HUES48 (cell line): ENCODE measurements around the gene TMEM190.

Experiments used
- H3K27ac ChIP-seq: one replicate; pipeline ENCODE4 v1.7.0; 2013; ENCODE audit warnings: low read depth, low read length, inconsistent platforms
- H3K27me3 ChIP-seq: 2 replicates; pipeline ENCODE4 v1.6.1; 2013; ENCODE audit warnings: mild to moderate bottlenecking, low read length; ENCODE audit not compliant: control insufficient read depth, insufficient read depth
- H3K36me3 ChIP-seq: 2 replicates; pipeline ENCODE4 v1.6.1; 2013; ENCODE audit warnings: low read length; ENCODE audit not compliant: control insufficient read depth, insufficient read depth
- H3K4me1 ChIP-seq: 2 replicates; pipeline ENCODE4 v1.6.1; 2013; ENCODE audit warnings: mild to moderate bottlenecking, low read length; ENCODE audit not compliant: control insufficient read depth, insufficient read depth
- H3K4me3 ChIP-seq: 2 replicates; pipeline ENCODE4 v1.5.1; 2013; ENCODE audit warnings: mild to moderate bottlenecking, low read depth, low read length
- H3K9ac ChIP-seq: 2 replicates; pipeline ENCODE4 v1.6.1; 2013; ENCODE audit warnings: mild to moderate bottlenecking, low read depth, low read length, moderate library complexity
- H3K9me3 ChIP-seq: 2 replicates; pipeline ENCODE4 v1.6.1; 2013; ENCODE audit warnings: low read length; ENCODE audit not compliant: control insufficient read depth, insufficient read depth

TMEM190 gene

DNA sequence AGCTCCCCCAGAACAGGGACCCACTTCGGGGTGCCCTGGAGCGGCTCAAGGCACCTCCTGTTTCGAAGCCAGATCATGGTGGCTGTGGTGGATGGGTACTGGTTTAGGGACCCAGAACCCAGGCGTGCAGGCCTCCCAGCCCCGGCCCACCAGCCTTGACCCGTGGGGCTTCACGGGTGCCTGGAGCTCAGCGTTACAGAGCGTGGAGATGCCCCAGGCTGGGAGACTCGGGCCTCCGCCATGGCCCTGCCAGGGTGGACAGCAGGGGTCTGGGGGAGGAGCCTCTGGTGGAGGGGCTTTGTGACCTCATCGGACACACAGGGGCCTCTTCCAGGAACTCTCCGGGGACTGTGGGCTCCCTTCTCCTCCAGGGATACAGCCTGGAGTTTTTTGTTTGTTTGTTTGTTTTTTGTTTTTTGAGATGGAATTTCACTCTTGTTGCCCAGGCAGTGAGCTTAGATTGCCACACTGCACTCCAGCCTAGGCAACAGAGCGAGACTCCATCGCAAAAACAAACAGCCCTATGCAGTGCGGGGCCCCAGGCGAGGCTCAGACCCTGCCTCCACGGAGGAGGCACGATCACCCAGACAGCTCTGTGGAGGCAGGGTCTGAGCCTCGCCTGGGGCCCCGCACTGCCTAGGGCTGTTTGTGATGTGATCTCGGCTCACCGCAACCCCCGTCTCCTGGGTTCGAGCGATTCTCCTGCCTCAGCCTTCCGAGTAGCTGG lies 13.5 kb upstream of the TMEM190 start, which contains the start of gene GARIN5B:
GARIN5B (minus strand) TSS at position 271 of the 727 bp plus-strand sequence; CDS start at position 77, 194 bp downstream.
- Histone ChIP-seq H3K9ac (no peak within 1 kb of the TSS), H3K27ac (no peak within 1 kb of the TSS), H3K4me1 (peaks cover 7% of the 10 kb centered on the region; the same call in 1 of the 2 replicates), H3K27me3 (peaks cover 7% of the 10 kb centered on the region; the same call in 1 of the 2 replicates), H3K9me3 (no peaks in the 10 kb centered on the region), H3K4me3 (no peak within 1 kb of the TSS), H3K36me3 (no peaks in the 10 kb centered on the region)

DNA sequence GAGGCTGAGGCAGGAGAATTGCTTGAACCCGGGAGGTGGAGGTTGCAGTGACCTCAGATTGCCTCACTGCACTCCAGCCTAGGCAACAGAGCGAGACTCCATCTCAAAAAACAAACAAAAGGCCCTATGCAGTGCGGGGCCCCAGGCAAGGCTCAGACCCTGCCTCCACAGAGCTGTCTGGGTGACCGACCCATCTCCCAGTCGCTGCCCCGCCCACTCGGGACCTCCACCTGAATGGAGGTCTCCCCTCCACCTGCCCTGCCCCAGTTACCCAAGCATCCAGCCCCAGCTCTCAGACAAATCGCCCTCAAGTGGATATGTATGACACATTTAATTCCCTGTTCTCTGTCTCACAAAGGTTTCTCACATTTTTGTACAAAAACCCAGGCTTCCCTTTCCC lies 11.4 kb upstream of the TMEM190 start:
- no peak overlapping the region for H3K9ac ChIP-seq
- no peaks in the 10 kb centered on the region for H3K36me3 ChIP-seq
- H3K4me3 ChIP-seq, result no peak overlapping the region
- H3K9me3 ChIP-seq, result no peaks in the 10 kb centered on the region
- no peak overlapping the region for H3K27ac ChIP-seq
- H3K27me3 ChIP-seq, result peaks cover 16% of the 10 kb centered on the region
- peaks cover 12% of the 10 kb centered on the region; the same call in 1 of the 2 replicates for H3K4me1 ChIP-seq

DNA sequence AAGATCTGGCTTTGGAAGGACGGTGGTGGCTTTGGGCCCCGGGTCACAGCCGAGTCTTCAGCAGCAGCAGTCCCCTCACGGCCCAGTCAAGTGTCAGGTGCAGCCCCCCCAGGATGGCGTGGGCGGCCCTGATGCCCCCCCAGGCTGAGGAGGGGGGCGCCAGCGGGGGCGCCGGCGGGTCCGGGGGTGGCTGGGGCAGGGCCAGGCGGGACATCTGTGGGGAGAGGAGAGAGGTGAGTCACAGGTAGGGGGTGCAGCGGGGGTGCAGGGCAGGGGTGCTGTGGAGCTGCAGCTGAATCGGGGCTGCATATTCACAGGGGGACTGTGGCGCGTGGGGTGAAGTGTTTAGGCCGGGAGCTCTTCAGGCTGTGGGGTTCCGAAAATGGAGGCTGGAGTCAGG lies 10.7 kb upstream of the TMEM190 start:
- H3K27ac ChIP-seq, result no peak overlapping the region
- H3K27me3 ChIP-seq, result peaks cover 22% of the 10 kb centered on the region
- H3K36me3 ChIP-seq, result no peaks in the 10 kb centered on the region
- H3K4me1 ChIP-seq, result peaks cover 17% of the 10 kb centered on the region; the same call in 1 of the 2 replicates
- no peak overlapping the region for H3K9ac ChIP-seq
- no peak overlapping the region for H3K4me3 ChIP-seq
- H3K9me3 ChIP-seq, result no peaks in the 10 kb centered on the region

DNA sequence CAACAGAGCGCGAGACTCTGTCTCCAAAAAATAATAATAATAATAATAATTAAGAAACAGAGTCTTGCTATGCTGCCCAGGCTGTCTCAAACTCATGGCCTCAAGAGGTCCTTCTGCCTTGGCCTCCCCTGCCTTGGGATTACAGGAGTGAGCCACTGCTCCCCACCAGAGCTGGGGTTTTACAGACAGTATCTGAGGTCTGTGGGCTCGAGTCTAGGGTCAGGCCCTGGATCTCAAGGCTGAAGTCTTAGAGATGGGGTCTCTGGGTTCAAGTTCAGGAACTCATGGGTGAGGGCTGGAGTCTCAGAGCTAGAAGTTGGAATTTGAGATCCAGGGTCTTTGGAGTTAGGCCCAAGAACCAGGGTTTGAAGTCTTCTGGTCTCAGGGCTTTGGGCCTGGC lies 9.8 kb upstream of the TMEM190 start:
- H3K9ac ChIP-seq, result no peak overlapping the region
- H3K4me3 ChIP-seq, result no peak overlapping the region
- no peaks in the 10 kb centered on the region for H3K9me3 ChIP-seq
- peaks cover 30% of the 10 kb centered on the region for H3K27me3 ChIP-seq
- H3K36me3 ChIP-seq, result no peaks in the 10 kb centered on the region
- H3K4me1 ChIP-seq, result peaks cover 18% of the 10 kb centered on the region; the same call in 1 of the 2 replicates
- H3K27ac ChIP-seq, result no peak overlapping the region

DNA sequence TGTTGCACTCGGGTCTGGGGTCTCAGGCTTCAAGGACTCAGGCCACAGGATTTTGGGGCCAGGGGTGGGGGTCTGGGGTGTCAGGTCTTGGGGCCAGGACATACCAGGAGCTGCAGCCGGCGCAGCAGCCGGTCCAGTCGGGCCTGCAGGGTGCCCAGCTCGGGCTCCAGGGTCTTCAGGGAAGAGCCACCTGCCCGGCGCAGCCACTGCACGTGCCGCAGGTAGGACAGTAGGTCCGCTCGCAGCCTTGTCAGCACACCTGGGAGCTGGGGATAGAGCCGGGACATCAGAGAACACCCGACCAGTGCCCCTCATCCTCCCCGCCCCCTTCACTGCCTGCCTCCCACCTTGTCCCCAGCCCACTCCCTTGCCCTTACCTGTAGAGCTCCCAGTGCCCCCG lies 8.5 kb upstream of the TMEM190 start:
- Histone ChIP-seq H3K36me3 (no peaks in the 10 kb centered on the region), H3K27me3 (peaks cover 42% of the 10 kb centered on the region), H3K9ac (no peak overlapping the region), H3K4me3 (no peak overlapping the region), H3K9me3 (no peaks in the 10 kb centered on the region), H3K27ac (no peak overlapping the region), H3K4me1 (peaks cover 19% of the 10 kb centered on the region)

DNA sequence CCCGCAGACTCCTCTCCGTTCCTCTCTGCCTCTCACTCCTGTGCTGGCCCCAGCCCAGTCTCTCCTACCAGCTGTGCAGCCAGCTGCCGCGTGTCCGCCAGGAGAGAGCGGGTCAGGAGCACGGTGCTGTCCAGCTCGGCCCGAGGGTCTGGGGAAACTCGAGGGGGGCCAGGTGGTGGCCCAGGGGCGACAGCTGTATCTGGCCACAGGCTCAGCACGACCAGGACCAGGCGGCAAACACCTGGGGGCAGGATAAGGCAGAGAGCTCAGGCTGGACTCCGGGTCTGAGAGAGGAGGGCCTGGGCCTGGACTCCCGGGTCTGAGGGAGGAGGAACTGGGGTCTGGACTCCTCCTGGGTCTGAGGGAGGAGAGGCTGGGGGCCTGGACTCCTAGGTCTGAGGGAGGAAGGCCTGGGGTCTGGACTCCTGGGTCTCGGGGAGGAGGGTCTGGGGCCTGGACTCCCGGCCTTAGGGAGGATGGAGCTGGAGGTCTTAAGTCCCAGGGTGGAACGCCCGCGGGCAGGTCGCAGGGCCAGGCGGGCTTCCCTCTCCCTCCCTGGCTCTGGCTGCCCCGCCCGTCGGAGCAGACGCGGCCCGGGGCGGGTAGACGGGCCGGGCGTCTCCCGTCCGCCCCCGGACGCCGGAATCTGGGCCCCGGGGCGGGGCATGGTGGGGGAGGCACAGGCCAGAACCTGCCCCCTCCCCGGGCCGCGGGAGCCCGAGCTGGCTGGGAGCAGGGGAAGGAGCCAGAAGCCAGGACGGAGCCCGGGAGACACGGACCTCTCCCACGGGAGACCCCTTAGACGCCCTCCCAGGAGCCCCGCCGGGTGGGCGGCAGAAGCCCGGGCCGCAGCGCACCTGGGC lies 7.7 kb upstream of the TMEM190 start:
- no peak overlapping the region for H3K27ac ChIP-seq
- no peak overlapping the region for H3K9ac ChIP-seq

DNA sequence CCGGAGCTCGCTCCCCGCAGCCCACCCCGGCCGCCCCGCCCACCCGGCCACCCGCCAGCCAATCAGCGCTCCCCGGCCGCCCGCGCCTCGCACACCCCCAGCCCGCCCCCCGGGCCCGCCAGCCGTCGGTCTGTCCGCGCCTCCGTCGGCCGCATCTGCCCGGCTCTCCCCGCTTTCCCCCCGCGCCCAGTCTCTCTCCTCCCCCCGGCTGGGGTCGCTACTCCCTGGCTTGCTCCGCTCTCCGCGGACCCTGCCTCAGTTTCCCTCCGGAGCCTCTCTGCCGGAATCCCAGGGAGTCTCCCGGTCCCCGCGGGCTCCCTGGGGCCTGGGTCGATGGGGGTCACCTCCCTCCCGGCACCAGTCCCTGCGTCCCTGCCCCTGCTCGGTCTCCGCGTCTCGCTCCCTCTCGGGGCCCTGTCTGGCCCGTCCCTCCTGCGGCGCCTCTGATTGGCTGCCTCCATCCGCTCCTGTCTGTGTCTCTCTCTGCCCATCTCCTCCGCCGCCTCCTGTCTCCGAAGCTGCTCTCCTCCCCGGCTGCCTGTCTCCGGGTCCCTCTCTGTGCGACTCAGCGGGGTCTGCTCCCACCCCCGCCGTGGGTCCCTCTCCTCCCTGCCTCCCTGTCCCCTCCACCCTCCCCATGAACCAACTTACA lies 6.8 kb upstream of the TMEM190 start:
- H3K9me3 ChIP-seq, result no peaks in the 10 kb centered on the region
- H3K27ac ChIP-seq, result peak overlapping the region; percentile 47
- peaks cover 25% of the 10 kb centered on the region for H3K4me1 ChIP-seq
- no peak overlapping the region for H3K9ac ChIP-seq
- no peaks in the 10 kb centered on the region for H3K36me3 ChIP-seq
- peaks cover 43% of the 10 kb centered on the region for H3K27me3 ChIP-seq
- H3K4me3 ChIP-seq, result peak overlapping the region; percentile 65

More for the DNA sequence above, 7.7 kb upstream of the TMEM190 start:
- H3K9me3 ChIP-seq, result no peaks in the 10 kb centered on the region
- H3K4me1 ChIP-seq, result peaks cover 22% of the 10 kb centered on the region
- no peaks in the 10 kb centered on the region for H3K36me3 ChIP-seq
- peaks cover 42% of the 10 kb centered on the region for H3K27me3 ChIP-seq
- peak overlapping the region; percentile 62 for H3K4me3 ChIP-seq

DNA sequence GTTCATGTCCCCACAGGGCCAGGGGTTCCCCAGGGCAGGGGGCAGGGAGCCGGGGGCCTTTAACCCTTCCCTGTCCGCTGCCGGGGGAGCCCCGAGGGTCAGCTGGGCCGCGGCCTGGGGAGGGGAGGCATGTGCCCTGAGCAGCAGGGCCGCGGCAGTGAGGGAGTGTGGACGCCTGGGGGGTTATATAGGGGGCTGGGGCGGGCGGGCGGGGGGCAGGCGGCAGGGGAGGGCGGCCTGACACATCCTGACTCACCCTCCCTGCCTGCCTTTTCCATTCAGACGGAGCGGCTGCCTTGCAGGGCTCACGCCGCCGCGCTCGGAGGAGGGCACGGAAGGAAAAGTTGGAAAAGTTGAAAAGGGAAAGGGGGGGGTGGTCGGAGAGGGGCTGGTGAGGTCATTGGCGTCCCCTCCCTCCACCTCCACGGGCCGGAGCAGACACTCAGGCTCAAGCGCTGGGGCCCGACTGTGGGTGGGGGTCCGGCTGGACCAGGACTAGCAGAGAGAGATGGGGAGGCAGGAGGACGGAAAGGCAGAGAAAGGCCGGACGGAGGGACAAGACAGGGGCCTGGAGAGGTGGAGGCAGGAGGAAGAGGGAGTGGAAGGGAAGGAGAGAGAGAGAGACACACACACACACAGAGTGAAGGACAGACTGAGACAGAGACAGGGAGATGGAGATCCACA lies 6.2 kb upstream of the TMEM190 start, which contains the start of gene IL11:
IL11 (minus strand) TSS at position 159 of the 684 bp plus-strand sequence; CDS start at position 6, 153 bp downstream.
- H3K4me3 ChIP-seq, result peak within 1 kb of the TSS; percentile 65
- H3K27ac ChIP-seq, result peak within 1 kb of the TSS; percentile 47
- no peaks in the 10 kb centered on the region for H3K36me3 ChIP-seq
- no peak within 1 kb of the TSS for H3K9ac ChIP-seq
- peaks cover 28% of the 10 kb centered on the region for H3K4me1 ChIP-seq
- peaks cover 43% of the 10 kb centered on the region for H3K27me3 ChIP-seq
- no peaks in the 10 kb centered on the region for H3K9me3 ChIP-seq

DNA sequence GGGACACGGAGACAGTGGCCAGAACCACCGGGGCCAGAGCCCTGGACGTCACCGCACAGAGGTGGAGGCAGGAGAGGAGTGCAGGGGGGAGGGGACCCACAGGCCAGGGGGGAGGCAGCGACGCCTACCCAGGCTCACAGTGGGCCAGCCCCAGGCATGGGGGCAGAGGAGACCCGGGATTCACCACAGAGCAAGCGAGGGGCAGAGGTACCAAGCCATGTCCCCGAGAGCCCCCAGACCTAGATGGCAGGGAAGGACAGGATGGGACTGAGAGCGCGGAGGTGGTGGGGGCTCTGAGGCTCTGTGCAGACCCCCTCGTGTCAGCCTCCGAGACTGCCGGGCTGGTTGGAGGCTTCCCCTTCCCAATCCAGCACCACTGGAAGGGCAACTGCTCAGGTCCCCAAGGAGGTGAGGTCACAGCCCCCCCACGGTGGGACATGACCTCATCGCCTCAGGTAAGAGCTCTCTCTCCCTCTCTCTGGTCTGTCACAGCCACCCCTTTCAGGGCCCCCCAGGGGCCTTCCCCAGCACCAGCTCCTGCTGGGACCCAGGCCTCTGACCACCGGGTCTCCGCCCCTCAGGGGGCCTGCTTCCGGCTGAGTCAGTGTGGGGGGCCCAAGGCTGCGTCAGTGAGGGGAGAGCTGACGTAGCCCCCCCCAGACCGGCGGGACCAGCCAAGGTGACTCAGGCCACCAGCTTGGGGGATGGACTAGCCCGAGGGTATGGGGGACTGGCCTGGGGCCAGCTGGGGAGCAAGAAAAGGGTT lies 4.1 kb upstream of the TMEM190 start:
- Histone ChIP-seq H3K27me3 (peaks cover 53% of the 10 kb centered on the region), H3K9ac (no peak overlapping the region), H3K27ac (no peak overlapping the region), H3K4me1 (peaks cover 43% of the 10 kb centered on the region), H3K4me3 (no peak overlapping the region), H3K9me3 (no peaks in the 10 kb centered on the region), H3K36me3 (no peaks in the 10 kb centered on the region)
